ENCODE data around the gene SYT2. TPM values are rescaled to one million over a fixed set of nuclear protein-coding genes. Genes with fewer than 3 reads are reported as not detected.
"Not testable (repeated sequence)": the region's sequence is repeated elsewhere in the genome, so short reads cannot be mapped to it uniquely, and the experiment has no call there.

Gene SYT2
- total RNA-seq, 1 experiment from 2014 or later, result 0.69 TPM

- Histone ChIP-seq H3K4me1 (ENCODE audit: insufficient read depth, low read length, poor library complexity, severe bottlenecking) (no peaks in the 10 kb centered on the region), H3K4me3 (ENCODE audit: low read depth, low read length, poor library complexity, severe bottlenecking) (peak overlapping the region; percentile 38), H3K9me3 (ENCODE audit: low read depth, low read length, poor library complexity, severe bottlenecking) (no peaks in the 10 kb centered on the region), H3K27ac (ENCODE audit: low read depth, low read length, poor library complexity, severe bottlenecking) (no peak overlapping the region), H3K36me3 (ENCODE audit: insufficient read depth, low read length, poor library complexity, severe bottlenecking) (no peaks in the 10 kb centered on the region), H3K27me3 (replicated peaks; ENCODE audit: insufficient read depth, low read depth, low read length, poor library complexity) (peaks cover 45% of the 10 kb centered on the region)
- BruUV-seq (replicated peaks), result no TSS peak
- intact Hi-C loops (cut with micrococcal nuclease; ENCODE audit: unreplicated experiment), result no loop called here
- ChIA-PET CTCF (no interaction called here), POLR2A (ENCODE audit: low non-redundant PET) (no interaction called here)
- TF ChIP-seq CTCF (conservative IDR thresholded peaks at IDR 0.05; ENCODE audit: low read depth, low read length) (no peak), EZH2 (IDR thresholded peaks at IDR 0.05; ENCODE audit: borderline replicate concordance, low read depth, low read length, poor library complexity, severe bottlenecking) (peak; percentile 52)
- no peak for DNase-seq (ENCODE audit: low spot score)
These were observed 67.5 kb downstream of the SYT2 start for GRCh38 chr1:202642619-202643291.

- intact Hi-C loops (cut with micrococcal nuclease; ENCODE audit: unreplicated experiment), result no loop called here
- H3K4me3 ChIP-seq (ENCODE audit: low read depth, low read length, poor library complexity, severe bottlenecking), result peak overlapping the region; percentile 38
These were observed 68.0 kb downstream of the SYT2 start for GRCh38 chr1:202642212-202642611.

GRCh38 chr1:202639500-202639899, 70.8 kb downstream of the SYT2 start:
- Histone ChIP-seq H3K9me3 (ENCODE audit: low read depth, low read length, poor library complexity, severe bottlenecking) (no peaks in the 10 kb centered on the region), H3K27me3 (replicated peaks; ENCODE audit: insufficient read depth, low read depth, low read length, poor library complexity) (peaks cover 21% of the 10 kb centered on the region), H3K36me3 (ENCODE audit: insufficient read depth, low read length, poor library complexity, severe bottlenecking) (no peaks in the 10 kb centered on the region), H3K4me1 (ENCODE audit: insufficient read depth, low read length, poor library complexity, severe bottlenecking) (no peaks in the 10 kb centered on the region), H3K27ac (ENCODE audit: low read depth, low read length, poor library complexity, severe bottlenecking) (no peak overlapping the region), H3K4me3 (ENCODE audit: low read depth, low read length, poor library complexity, severe bottlenecking) (no peak overlapping the region)
- DNase-seq (ENCODE audit: low spot score), result no peak
- no peak for TF ChIP-seq CTCF (conservative IDR thresholded peaks at IDR 0.05; ENCODE audit: low read depth, low read length)
- no peak for TF ChIP-seq EZH2 (IDR thresholded peaks at IDR 0.05; ENCODE audit: borderline replicate concordance, low read depth, low read length, poor library complexity, severe bottlenecking)
- ChIA-PET POLR2A (ENCODE audit: low non-redundant PET) (no interaction called here), CTCF (no interaction called here)
- BruUV-seq (replicated peaks), result no TSS peak
- intact Hi-C loops (cut with micrococcal nuclease; ENCODE audit: unreplicated experiment), result no loop called here

More at GRCh38 chr1:202642212-202642611, 68.0 kb downstream of the SYT2 start:
- no peak for TF ChIP-seq EZH2 (IDR thresholded peaks at IDR 0.05; ENCODE audit: borderline replicate concordance, low read depth, low read length, poor library complexity, severe bottlenecking)
- no peak for TF ChIP-seq CTCF (conservative IDR thresholded peaks at IDR 0.05; ENCODE audit: low read depth, low read length)
- Histone ChIP-seq H3K27me3 (replicated peaks; ENCODE audit: insufficient read depth, low read depth, low read length, poor library complexity) (peaks cover 44% of the 10 kb centered on the region), H3K27ac (ENCODE audit: low read depth, low read length, poor library complexity, severe bottlenecking) (no peak overlapping the region), H3K36me3 (ENCODE audit: insufficient read depth, low read length, poor library complexity, severe bottlenecking) (no peaks in the 10 kb centered on the region), H3K9me3 (ENCODE audit: low read depth, low read length, poor library complexity, severe bottlenecking) (no peaks in the 10 kb centered on the region), H3K4me1 (ENCODE audit: insufficient read depth, low read length, poor library complexity, severe bottlenecking) (no peaks in the 10 kb centered on the region)
- DNase-seq (ENCODE audit: low spot score), result no peak
- POLR2A ChIA-PET (ENCODE audit: low non-redundant PET), result no interaction called here
- BruUV-seq (replicated peaks), result no TSS peak
- CTCF ChIA-PET, result no interaction called here

GRCh38 chr1:202638701-202639305, 71.5 kb downstream of the SYT2 start:
- intact Hi-C loops (cut with micrococcal nuclease; ENCODE audit: unreplicated experiment); BruUV-seq (replicated peaks); H3K27ac ChIP-seq (ENCODE audit: low read depth, low read length, poor library complexity, severe bottlenecking); DNase-seq (ENCODE audit: low spot score); H3K4me3 ChIP-seq (ENCODE audit: low read depth, low read length, poor library complexity, severe bottlenecking); CTCF ChIA-PET; H3K9me3 ChIP-seq (ENCODE audit: low read depth, low read length, poor library complexity, severe bottlenecking); POLR2A ChIA-PET (ENCODE audit: low non-redundant PET); H3K4me1 ChIP-seq (ENCODE audit: insufficient read depth, low read length, poor library complexity, severe bottlenecking); H3K36me3 ChIP-seq (ENCODE audit: insufficient read depth, low read length, poor library complexity, severe bottlenecking): not testable (repeated sequence)
- peaks cover 14% of the 10 kb centered on the region for H3K27me3 ChIP-seq (replicated peaks; ENCODE audit: insufficient read depth, low read depth, low read length, poor library complexity)

All from A673 (cell line).